Chondrocyte (in vitro differentiated cells): ENCODE results near the gene ABCB9. TPM values are rescaled to one million over a fixed set of nuclear protein-coding genes. Genes with fewer than 3 reads are reported as not detected.

Experiments
- DNase-seq: peaks from one replicate; pipeline ENCODE4 v3.0.0; 2021; ENCODE audit warnings: mixed read lengths, low spot score
- H3K27ac Mint-ChIP-seq: one replicate; pipeline ENCODE4 v1.8.0; 2021; ENCODE audit warnings: mild to moderate bottlenecking, moderate library complexity, mixed read lengths; ENCODE audit not compliant: unreplicated experiment
- H3K27me3 Mint-ChIP-seq: 2 replicates; pipeline ENCODE4 v1.8.0; 2021; ENCODE audit warnings: low read depth, mixed read lengths
- H3K36me3 Mint-ChIP-seq: 2 replicates; pipeline ENCODE4 v1.8.0; 2021; ENCODE audit warnings: low read depth, mixed read lengths
- H3K4me1 Mint-ChIP-seq: 2 replicates; pipeline ENCODE4 v1.8.0; 2021; ENCODE audit warnings: low read depth, mild to moderate bottlenecking, mixed read lengths
- H3K4me3 Mint-ChIP-seq: one replicate; pipeline ENCODE4 v1.8.0; 2021; ENCODE audit warnings: mild to moderate bottlenecking, moderate library complexity, mixed read lengths; ENCODE audit not compliant: unreplicated experiment
- H3K9me3 Mint-ChIP-seq: 2 replicates; pipeline ENCODE4 v1.8.0; 2021; ENCODE audit warnings: low read depth, mixed read lengths
- CTCF ChIP-seq: fragments of 200-600 bp; sonication (generic); IDR thresholded peaks from 2 replicates; pipeline ENCODE4 v1.5.0; 2021; ENCODE audit warnings: antibody characterized with exemption, mild to moderate bottlenecking, moderate library complexity
- total RNA-seq: library from RNA; stranded (reverse); gene quantifications from 3 replicates; pipeline ENCODE4 v1.2.1, GENCODE V29; 2021

Gene ABCB9
- total RNA-seq, 1 donor from 2014 or later, result 14.2 TPM

- no peaks in the 10 kb centered on the region for H3K9me3 Mint-ChIP-seq
Observed at GRCh38 chr12:122939125-122939524, 27.1 kb downstream of the ABCB9 start.

GRCh38 chr12:122937622-122938091 is 28.6 kb downstream of the ABCB9 start:
- Mint-ChIP-seq H3K36me3 (peaks cover 4% of the 10 kb centered on the region), H3K9me3 (no peaks in the 10 kb centered on the region), H3K27ac (no peak overlapping the region), H3K27me3 (no peaks in the 10 kb centered on the region), H3K4me3 (no peak overlapping the region), H3K4me1 (peaks cover 10% of the 10 kb centered on the region)
- no peak for DNase-seq
- TF ChIP-seq CTCF, result no peak

More at GRCh38 chr12:122939125-122939524, 27.1 kb downstream of the ABCB9 start:
- Mint-ChIP-seq H3K4me3 (no peak overlapping the region), H3K4me1 (peaks cover 23% of the 10 kb centered on the region), H3K27me3 (no peaks in the 10 kb centered on the region), H3K36me3 (peaks cover 4% of the 10 kb centered on the region), H3K27ac (no peak overlapping the region)
- TF ChIP-seq CTCF, result no peak
- DNase-seq, result no peak

- H3K4me3 Mint-ChIP-seq, result no peak overlapping the region
- H3K36me3 Mint-ChIP-seq, result peaks cover 4% of the 10 kb centered on the region
- no peak for TF ChIP-seq CTCF
- DNase-seq, result no peak
- H3K27ac Mint-ChIP-seq, result no peak overlapping the region
- H3K27me3 Mint-ChIP-seq, result no peaks in the 10 kb centered on the region
- H3K4me1 Mint-ChIP-seq, result no peaks in the 10 kb centered on the region
- no peaks in the 10 kb centered on the region for H3K9me3 Mint-ChIP-seq
Observed at GRCh38 chr12:122935318-122935717, 30.9 kb downstream of the ABCB9 start.

- Mint-ChIP-seq H3K27ac (no peak overlapping the region), H3K27me3 (no peaks in the 10 kb centered on the region), H3K4me1 (no peaks in the 10 kb centered on the region), H3K9me3 (no peaks in the 10 kb centered on the region), H3K36me3 (peaks cover 4% of the 10 kb centered on the region), H3K4me3 (no peak overlapping the region)
- DNase-seq, result no peak
- TF ChIP-seq CTCF, result no peak
Observed at GRCh38 chr12:122934722-122935121, 31.5 kb downstream of the ABCB9 start.

GRCh38 chr12:122932207-122932606 is 34.1 kb downstream of the ABCB9 start:
- Mint-ChIP-seq H3K36me3 (peaks cover 2% of the 10 kb centered on the region), H3K27me3 (no peaks in the 10 kb centered on the region), H3K4me3 (no peak overlapping the region), H3K9me3 (no peaks in the 10 kb centered on the region), H3K27ac (no peak overlapping the region), H3K4me1 (no peaks in the 10 kb centered on the region)
- no peak for DNase-seq
- no peak for TF ChIP-seq CTCF
